ENCODE measurements around the gene SS18L1. TPM values are rescaled to one million over a fixed set of nuclear protein-coding genes. Genes with fewer than 3 reads are reported as not detected.

SS18L1 gene
- total and polyA plus RNA-seq, 2 experiments from 2014 or later = 6.5 to 32.6 TPM

GRCh38 chr20:62186096-62186426 is 42.5 kb downstream of the SS18L1 start (continued):
- no peak for TF ChIP-seq ZNF462 (CRISPR knock-in tag; IDR thresholded peaks at IDR 0.05)
- TF ChIP-seq REST (IDR thresholded peaks at IDR 0.05; ENCODE audit: unreplicated experiment) = no peak

- Mint-ChIP-seq H3K9me3 (no peaks in the 10 kb centered on the region), H3K4me1 (peaks cover 8% of the 10 kb centered on the region), H3K36me3 (ENCODE audit: low read depth) (no peaks in the 10 kb centered on the region; the same call in 2 of the 3 replicates), H3K27me3 (ENCODE audit: insufficient read depth, low read depth, poor library complexity) (peaks cover 10% of the 10 kb centered on the region), H3K4me3 (no peak overlapping the region), H3K27ac (0 out of 2 replicates have a peak overlapping the region, but pooled peaks have one; percentile 2)
- TF ChIP-seq POLR2AphosphoS5 (IDR thresholded peaks at IDR 0.05; ENCODE audit: low read depth) (no peak), NANOG (IDR thresholded peaks at IDR 0.05; ENCODE audit: borderline replicate concordance) (no peak), STAT1 (IDR thresholded peaks at IDR 0.05; ENCODE audit: unreplicated experiment) (no peak), CREB1 (CRISPR knock-in tag; IDR thresholded peaks at IDR 0.05; ENCODE audit: low read depth) (no peak), ZNF331 (CRISPR knock-in tag; IDR thresholded peaks at IDR 0.05; ENCODE audit: low read depth) (no peak)
- TF ChIP-seq, protein P1, sequence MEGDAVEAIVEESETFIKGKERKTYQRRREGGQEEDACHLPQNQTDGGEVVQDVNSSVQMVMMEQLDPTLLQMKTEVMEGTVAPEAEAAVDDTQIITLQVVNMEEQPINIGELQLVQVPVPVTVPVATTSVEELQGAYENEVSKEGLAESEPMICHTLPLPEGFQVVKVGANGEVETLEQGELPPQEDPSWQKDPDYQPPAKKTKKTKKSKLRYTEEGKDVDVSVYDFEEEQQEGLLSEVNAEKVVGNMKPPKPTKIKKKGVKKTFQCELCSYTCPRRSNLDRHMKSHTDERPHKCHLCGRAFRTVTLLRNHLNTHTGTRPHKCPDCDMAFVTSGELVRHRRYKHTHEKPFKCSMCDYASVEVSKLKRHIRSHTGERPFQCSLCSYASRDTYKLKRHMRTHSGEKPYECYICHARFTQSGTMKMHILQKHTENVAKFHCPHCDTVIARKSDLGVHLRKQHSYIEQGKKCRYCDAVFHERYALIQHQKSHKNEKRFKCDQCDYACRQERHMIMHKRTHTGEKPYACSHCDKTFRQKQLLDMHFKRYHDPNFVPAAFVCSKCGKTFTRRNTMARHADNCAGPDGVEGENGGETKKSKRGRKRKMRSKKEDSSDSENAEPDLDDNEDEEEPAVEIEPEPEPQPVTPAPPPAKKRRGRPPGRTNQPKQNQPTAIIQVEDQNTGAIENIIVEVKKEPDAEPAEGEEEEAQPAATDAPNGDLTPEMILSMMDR (conservative IDR thresholded peaks at IDR 0.05; ENCODE audit: low read depth in 2 of 2) = no peak
- TF ChIP-seq, protein P2, sequence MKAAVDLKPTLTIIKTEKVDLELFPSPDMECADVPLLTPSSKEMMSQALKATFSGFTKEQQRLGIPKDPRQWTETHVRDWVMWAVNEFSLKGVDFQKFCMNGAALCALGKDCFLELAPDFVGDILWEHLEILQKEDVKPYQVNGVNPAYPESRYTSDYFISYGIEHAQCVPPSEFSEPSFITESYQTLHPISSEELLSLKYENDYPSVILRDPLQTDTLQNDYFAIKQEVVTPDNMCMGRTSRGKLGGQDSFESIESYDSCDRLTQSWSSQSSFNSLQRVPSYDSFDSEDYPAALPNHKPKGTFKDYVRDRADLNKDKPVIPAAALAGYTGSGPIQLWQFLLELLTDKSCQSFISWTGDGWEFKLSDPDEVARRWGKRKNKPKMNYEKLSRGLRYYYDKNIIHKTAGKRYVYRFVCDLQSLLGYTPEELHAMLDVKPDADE (IDR thresholded peaks at IDR 0.05) = no peak
- Histone ChIP-seq H3K9me2 (ENCODE audit: insufficient read depth) (no peaks in the 10 kb centered on the region), H3K79me2 (replicated peaks; ENCODE audit: insufficient read depth) (peaks cover 60% of the 10 kb centered on the region), H4K20me1 (replicated peaks; ENCODE audit: insufficient read depth) (peaks cover 14% of the 10 kb centered on the region), H3K4me2 (no peak overlapping the region), H3K27me3 (ENCODE audit: insufficient read depth) (no peaks in the 10 kb centered on the region), H3K4me1 (ENCODE audit: insufficient read depth) (peaks cover 7% of the 10 kb centered on the region; the same call in 1 of the 2 replicates), H3K36me3 (ENCODE audit: insufficient read depth) (no peaks in the 10 kb centered on the region), H2AFZ (no peak overlapping the region), H3K27ac (ENCODE audit: low read depth) (0 out of 2 replicates have a peak overlapping the region, but pooled peaks have one; percentile 15), H3F3A (replicated peaks; ENCODE audit: low read depth) (peaks cover 7% of the 10 kb centered on the region; the same call in 1 of the 2 replicates), H3K4me3 (no peak overlapping the region)
- DNase-seq (ENCODE audit: low spot score) (no peak), ATAC-seq (no peak)
Measured at GRCh38 chr20:62186887-62187866, 43.6 kb downstream of the SS18L1 start.
